Trophoblast cell (in vitro differentiated cells and primary cell): ENCODE results near the gene TTC24.

Experiments used
- DNase-seq, 2 donors: peaks; one replicate each; pipeline ENCODE4 v3.0.0-alpha.2; 2016
- H2AFZ ChIP-seq: 2 replicates; pipeline ENCODE4 v1.6.1; 2013; ENCODE audit warnings: low read length, moderate library complexity, mild to moderate bottlenecking; ENCODE audit not compliant: insufficient read depth, poor library complexity
- H2AK5ac ChIP-seq: 2 replicates; pipeline ENCODE4 v1.6.1; 2013; ENCODE audit warnings: mild to moderate bottlenecking, low read length
- H2BK120ac ChIP-seq: 2 replicates; pipeline ENCODE4 v1.6.1; 2013; ENCODE audit warnings: low read length, mild to moderate bottlenecking, moderate library complexity; ENCODE audit not compliant: insufficient read depth, poor library complexity
- H2BK12ac ChIP-seq: 2 replicates; pipeline ENCODE4 v1.6.1; 2013; ENCODE audit warnings: mild to moderate bottlenecking, low read length, moderate library complexity
- H2BK5ac ChIP-seq: 2 replicates; pipeline ENCODE4 v1.6.1; 2013; ENCODE audit warnings: low read length, low read depth, moderate library complexity, mild to moderate bottlenecking; ENCODE audit not compliant: poor library complexity
- H3K14ac ChIP-seq: 2 replicates; pipeline ENCODE4 v1.6.1; 2013; ENCODE audit warnings: mild to moderate bottlenecking, low read length
- H3K18ac ChIP-seq: 2 replicates; pipeline ENCODE4 v1.6.1; 2013; ENCODE audit warnings: mild to moderate bottlenecking, low read length
- H3K23ac ChIP-seq: 2 replicates; pipeline ENCODE4 v1.6.1; 2013; ENCODE audit warnings: low read length
- H3K27ac ChIP-seq: 2 replicates; pipeline ENCODE4 v1.5.1; 2013; ENCODE audit warnings: low read depth, mild to moderate bottlenecking, inconsistent platforms, low read length, moderate library complexity
- H3K27me3 ChIP-seq: 2 replicates; pipeline ENCODE4 v1.6.1; 2013; ENCODE audit warnings: inconsistent platforms, mild to moderate bottlenecking, low read length, moderate library complexity; ENCODE audit not compliant: insufficient read depth
- H3K36me3 ChIP-seq, 2 experiments: 1 replicate in 1 of 2; 2 replicates in 1 of 2; pipeline ENCODE4 v1.6.1; 2013; ENCODE audit warnings: low read length in 2 of 2, mild to moderate bottlenecking in 2 of 2, moderate library complexity in 1 of 2; ENCODE audit not compliant: insufficient read depth in 2 of 2, control insufficient read depth in 1 of 2
- H3K4ac ChIP-seq: 2 replicates; pipeline ENCODE4 v1.6.1; 2013; ENCODE audit warnings: low read depth, mild to moderate bottlenecking, low read length, moderate library complexity
- H3K4me1 ChIP-seq, 2 experiments: 1 replicate in 1 of 2; 2 replicates in 1 of 2; pipeline ENCODE4 v1.6.1; 2013; ENCODE audit warnings: low read length in 2 of 2, mild to moderate bottlenecking in 2 of 2, moderate library complexity in 1 of 2; ENCODE audit not compliant: insufficient read depth in 2 of 2, control insufficient read depth in 1 of 2
- H3K4me2 ChIP-seq: 2 replicates; pipeline ENCODE4 v1.6.1; 2013; ENCODE audit warnings: inconsistent platforms, mild to moderate bottlenecking, low read length, moderate library complexity
- H3K4me3 ChIP-seq: 2 replicates; pipeline ENCODE4 v1.5.1; 2013; ENCODE audit warnings: mild to moderate bottlenecking, low read depth, low read length, inconsistent platforms
- H3K79me1 ChIP-seq: one replicate; pipeline ENCODE4 v1.6.1; 2013; ENCODE audit warnings: low read length
- H3K79me2 ChIP-seq: 2 replicates; pipeline ENCODE4 v1.6.1; 2013; ENCODE audit warnings: low read length, mild to moderate bottlenecking; ENCODE audit not compliant: control insufficient read depth, insufficient read depth, poor library complexity
- H3K9ac ChIP-seq: 2 replicates; pipeline ENCODE4 v1.6.1; 2013; ENCODE audit warnings: mild to moderate bottlenecking, low read length
- H3K9me3 ChIP-seq: 2 replicates; pipeline ENCODE4 v1.6.1; 2013; ENCODE audit warnings: low read depth, mild to moderate bottlenecking, control low read depth, inconsistent platforms, low read length; ENCODE audit not compliant: insufficient read depth
- H4K12ac ChIP-seq: 2 replicates; pipeline ENCODE4 v1.6.1; 2013; ENCODE audit warnings: low read depth, mild to moderate bottlenecking, low read length, moderate library complexity
- H4K8ac ChIP-seq: 2 replicates; pipeline ENCODE4 v1.6.1; 2013; ENCODE audit warnings: low read depth, mild to moderate bottlenecking, low read length, moderate library complexity
- H4K91ac ChIP-seq: one replicate; pipeline ENCODE4 v1.6.1; 2013; ENCODE audit warnings: low read depth, mild to moderate bottlenecking, low read length, moderate library complexity
- WGBS: extraction: QIAGEN DNeasy Blood & Tissue Kit; methylation state at CpG from one replicate; pipeline ENCODE4 v1.1.7; 2013; ENCODE audit warnings: missing lambda C conversion rate; ENCODE audit not compliant: insufficient read length, insufficient coverage; ENCODE audit errors: extremely low coverage; 5-methylcytosine and 5-hydroxymethylcytosine counted together

Gene TTC24

DNA sequence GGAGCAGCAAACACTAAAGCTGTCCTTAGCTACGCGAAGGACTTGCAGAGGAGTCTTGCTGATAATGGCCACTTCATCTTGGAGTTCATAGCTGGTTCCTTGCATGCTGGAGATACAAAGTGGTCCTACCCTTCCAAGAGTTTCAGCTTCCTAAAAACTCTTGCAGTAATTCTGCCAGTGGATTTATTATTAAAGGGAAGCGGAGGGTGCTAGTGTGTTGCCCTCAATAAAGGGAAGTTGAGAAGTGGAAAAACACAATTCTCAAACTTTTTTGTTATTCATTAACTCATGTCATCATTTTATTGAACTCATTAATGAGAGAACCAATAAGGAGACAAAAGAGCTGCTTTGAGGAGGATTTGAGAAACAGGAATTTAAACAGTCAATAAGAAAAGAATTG is 33.1 kb downstream of the TTC24 start:
- Histone ChIP-seq H4K91ac (no peak overlapping the region), H3K79me1 (no peaks in the 10 kb centered on the region), H2BK5ac (no peak overlapping the region), H2AFZ (no peak overlapping the region), H3K23ac (no peak overlapping the region), H3K9me3 (peaks cover 2% of the 10 kb centered on the region), H2AK5ac (no peak overlapping the region), H3K4me2 (no peak overlapping the region), H2BK120ac (no peak overlapping the region), H3K4me1 (no peaks in the 10 kb centered on the region), H3K4ac (no peak overlapping the region), H3K79me2 (no peaks in the 10 kb centered on the region), H3K14ac (no peak overlapping the region), H3K27me3 (no peaks in the 10 kb centered on the region), H3K9ac (no peak overlapping the region), H2BK12ac (no peak overlapping the region), H4K12ac (no peak overlapping the region), H3K36me3 (no peaks in the 10 kb centered on the region), H3K18ac (no peak overlapping the region), H4K8ac (no peak overlapping the region), H3K27ac (no peak overlapping the region), H3K4me3 (no peak overlapping the region)
- DNase-seq, result no peak
- WGBS, result no CpG with 5 or more reads among the region's 3 CpGs

DNA sequence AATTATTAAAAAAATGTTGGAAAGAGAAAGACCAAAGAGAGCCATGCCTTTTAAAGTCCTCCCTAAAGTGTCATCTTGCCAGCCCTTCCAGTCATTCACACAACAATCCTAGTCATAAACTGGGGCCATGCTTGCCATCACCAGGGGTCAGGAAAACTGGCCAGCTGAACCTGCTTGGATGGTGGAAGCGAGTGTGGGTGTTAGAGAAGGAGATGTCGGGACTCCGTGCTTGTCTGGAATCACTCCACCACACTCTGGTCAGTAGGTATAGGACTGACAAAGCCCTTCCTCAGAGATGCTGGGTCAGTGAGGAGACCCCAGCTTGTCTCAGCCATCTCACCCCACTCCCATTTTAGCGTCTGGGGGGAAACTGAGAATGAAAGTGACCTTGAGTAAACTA is 36.4 kb downstream of the TTC24 start:
- H3K23ac ChIP-seq, result no peak overlapping the region

DNA sequence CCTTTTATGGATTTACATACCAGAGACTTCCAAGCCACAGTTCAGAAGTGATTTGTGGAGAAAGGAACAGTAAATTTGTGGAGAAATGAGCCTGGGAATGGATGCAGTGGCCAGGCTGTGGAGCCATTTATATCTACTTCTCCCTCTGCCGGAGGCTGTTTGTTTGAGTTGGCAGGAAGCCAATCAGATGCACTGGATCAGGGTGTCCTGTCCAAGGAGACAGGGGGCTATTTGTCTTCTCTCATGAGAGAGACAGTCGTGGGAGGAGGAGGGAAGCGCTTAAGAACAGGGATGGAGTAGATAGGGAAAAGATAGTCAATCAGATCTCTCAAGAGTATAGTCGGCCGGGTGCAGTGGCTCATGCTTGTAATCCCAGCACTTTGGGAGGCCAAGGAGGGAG is 36.9 kb downstream of the TTC24 start:
- DNase-seq, result no peak
- Histone ChIP-seq H3K4me2 (no peak overlapping the region), H3K23ac (no peak overlapping the region), H3K14ac (no peak overlapping the region), H4K91ac (no peak overlapping the region), H2BK12ac (no peak overlapping the region), H3K4me1 (no peaks in the 10 kb centered on the region), H2AK5ac (no peak overlapping the region), H3K4ac (no peak overlapping the region), H3K18ac (no peak overlapping the region), H3K36me3 (no peaks in the 10 kb centered on the region), H2BK5ac (no peak overlapping the region), H3K27ac (no peak overlapping the region), H4K8ac (no peak overlapping the region), H3K9ac (no peak overlapping the region), H3K79me2 (no peaks in the 10 kb centered on the region), H3K79me1 (no peaks in the 10 kb centered on the region), H4K12ac (no peak overlapping the region), H2AFZ (no peak overlapping the region), H3K9me3 (no peaks in the 10 kb centered on the region), H3K27me3 (no peaks in the 10 kb centered on the region), H2BK120ac (no peak overlapping the region), H3K4me3 (no peak overlapping the region)
- WGBS, result no CpG with 5 or more reads among the region's 5 CpGs

More for the DNA sequence above, 36.4 kb downstream of the TTC24 start:
- Histone ChIP-seq H3K4me1 (no peaks in the 10 kb centered on the region), H3K4me3 (no peak overlapping the region), H2BK12ac (no peak overlapping the region), H2AFZ (no peak overlapping the region), H3K27ac (no peak overlapping the region), H4K8ac (no peak overlapping the region), H3K36me3 (no peaks in the 10 kb centered on the region), H3K27me3 (no peaks in the 10 kb centered on the region), H2BK5ac (no peak overlapping the region), H3K18ac (no peak overlapping the region), H3K4me2 (no peak overlapping the region), H3K4ac (no peak overlapping the region), H3K9ac (no peak overlapping the region), H4K12ac (no peak overlapping the region), H3K79me1 (no peaks in the 10 kb centered on the region), H4K91ac (no peak overlapping the region), H2AK5ac (no peak overlapping the region), H3K9me3 (no peaks in the 10 kb centered on the region), H2BK120ac (no peak overlapping the region), H3K14ac (no peak overlapping the region), H3K79me2 (no peaks in the 10 kb centered on the region)
- WGBS, result no CpG with 5 or more reads among the region's 4 CpGs
- DNase-seq, result no peak

DNA sequence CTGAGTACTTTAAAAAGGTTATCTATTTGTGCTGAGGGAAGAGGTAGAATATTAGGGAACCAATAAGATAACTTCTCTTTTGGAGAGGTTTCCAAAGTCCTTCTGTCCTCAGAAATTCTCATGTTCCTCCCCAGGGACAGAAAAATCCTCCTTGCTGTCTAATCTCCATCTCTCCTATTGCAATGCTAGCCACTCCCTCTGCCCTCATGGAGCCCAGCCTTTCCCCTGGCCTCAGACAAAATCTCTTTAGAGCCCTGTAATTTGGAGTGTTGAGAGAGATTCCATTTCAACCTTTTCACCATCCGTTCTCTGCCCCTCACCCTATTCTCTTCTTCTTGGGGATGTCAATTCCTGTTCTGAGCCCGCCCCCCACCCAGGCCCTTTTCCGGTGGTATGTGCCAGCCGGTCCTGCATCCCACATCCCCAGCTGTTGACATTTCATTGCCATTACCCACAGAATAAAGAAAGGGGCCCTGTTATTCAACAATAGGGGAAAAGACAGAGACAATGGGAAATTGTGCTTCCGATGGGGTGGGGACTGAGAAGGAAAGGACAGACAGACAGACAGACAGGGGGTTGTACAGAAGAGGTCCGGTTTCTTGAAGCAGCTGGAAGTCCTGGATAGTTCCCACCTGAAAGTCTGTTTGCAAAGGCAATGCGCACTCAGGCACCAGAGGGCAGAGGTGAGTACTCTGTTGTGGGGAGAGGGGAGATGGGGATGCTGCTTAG is 39.5 kb downstream of the TTC24 start, which contains the start of gene HAPLN2:
TSS of gene HAPLN2 (plus strand) at position 563 of the 729 bp plus-strand sequence. CDS start 4,076 bp downstream, outside the sequence.
- Histone ChIP-seq H3K4me3 (no peak within 1 kb of the TSS), H2BK12ac (no peak within 1 kb of the TSS), H3K36me3 (no peaks in the 10 kb centered on the region)

More for the DNA sequence above, 39.5 kb downstream of the TTC24 start, which contains the start of gene HAPLN2:
- no peak for DNase-seq
- no CpG with 5 or more reads among the region's 7 CpGs for WGBS
- Histone ChIP-seq H4K12ac (no peak within 1 kb of the TSS), H3K79me1 (no peaks in the 10 kb centered on the region), H3K4me1 (no peaks in the 10 kb centered on the region), H3K79me2 (no peaks in the 10 kb centered on the region), H3K4ac (no peak within 1 kb of the TSS), H3K9me3 (peaks cover 2% of the 10 kb centered on the region), H2BK5ac (no peak within 1 kb of the TSS), H2BK120ac (no peak within 1 kb of the TSS), H4K91ac (no peak within 1 kb of the TSS), H2AFZ (no peak within 1 kb of the TSS), H3K27me3 (peaks cover 13% of the 10 kb centered on the region), H2AK5ac (no peak within 1 kb of the TSS), H3K4me2 (no peak within 1 kb of the TSS), H3K23ac (no peak within 1 kb of the TSS), H3K9ac (no peak within 1 kb of the TSS), H4K8ac (no peak within 1 kb of the TSS), H3K27ac (no peak within 1 kb of the TSS), H3K18ac (no peak within 1 kb of the TSS), H3K14ac (no peak within 1 kb of the TSS)
